Fibroblast of upper back skin (primary cell): ENCODE results near the gene CYB5R4.

Experiments
- DNase-seq: peaks from one replicate; pipeline ENCODE4 v3.0.0-alpha.2; 2013

The CYB5R4 gene

GRCh38 chr6:83998021-83998584 is 138.6 kb downstream of the CYB5R4 start:
- no peak for DNase-seq

- DNase-seq: no peak
Measured at GRCh38 chr6:84001119-84001518, 141.6 kb downstream of the CYB5R4 start.

GRCh38 chr6:84002226-84002625 is 142.7 kb downstream of the CYB5R4 start:
- no peak for DNase-seq

GRCh38 chr6:84003131-84003530 is 143.6 kb downstream of the CYB5R4 start:
- DNase-seq: no peak

- no peak for DNase-seq
Measured at GRCh38 chr6:84003654-84004053, 144.2 kb downstream of the CYB5R4 start.

GRCh38 chr6:84007871-84008270 is 148.4 kb downstream of the CYB5R4 start:
- DNase-seq: no peak

GRCh38 chr6:84013354-84013753 is 153.9 kb downstream of the CYB5R4 start:
- DNase-seq: no peak

- no peak for DNase-seq
Measured at GRCh38 chr6:84013931-84014330, 154.4 kb downstream of the CYB5R4 start.

GRCh38 chr6:84016029-84016428 is 156.5 kb downstream of the CYB5R4 start:
- no peak for DNase-seq
